ENCODE results near the gene CMYA5. TPM values are rescaled to one million over a fixed set of nuclear protein-coding genes. Genes with fewer than 3 reads are reported as not detected.
"Not testable (repeated sequence)": the region's sequence is repeated elsewhere in the genome, so short reads cannot be mapped to it uniquely, and the experiment has no call there.

CMYA5 gene
- total RNA-seq, 1 donor = 1.7 TPM

DNA sequence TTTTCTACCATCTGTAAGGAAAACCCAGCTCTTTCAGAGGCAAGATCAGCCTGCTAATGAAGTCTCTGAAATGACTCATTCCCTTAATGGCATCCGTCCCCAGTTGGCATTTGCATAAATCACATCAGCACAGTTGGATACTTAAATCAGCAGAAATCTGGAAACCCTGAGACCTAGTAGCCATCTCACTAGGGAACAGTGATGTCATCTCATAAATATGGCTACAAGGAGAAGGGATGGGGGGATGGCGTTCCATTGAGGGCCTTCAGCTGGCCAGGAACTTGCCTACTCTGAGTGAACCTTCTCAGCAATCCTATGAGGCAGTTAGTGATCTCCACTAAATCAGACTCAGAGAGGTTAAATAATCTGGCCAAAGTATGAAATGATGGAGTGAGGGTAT is 81.8 kb downstream of the CMYA5 start:
- no peak overlapping the region for H3K4me3 ChIP-seq (ENCODE audit: low read depth, low read length)
- peak; percentile 21 for DNase-seq (ENCODE audit: low read depth)
- TF ChIP-seq, protein P1, sequence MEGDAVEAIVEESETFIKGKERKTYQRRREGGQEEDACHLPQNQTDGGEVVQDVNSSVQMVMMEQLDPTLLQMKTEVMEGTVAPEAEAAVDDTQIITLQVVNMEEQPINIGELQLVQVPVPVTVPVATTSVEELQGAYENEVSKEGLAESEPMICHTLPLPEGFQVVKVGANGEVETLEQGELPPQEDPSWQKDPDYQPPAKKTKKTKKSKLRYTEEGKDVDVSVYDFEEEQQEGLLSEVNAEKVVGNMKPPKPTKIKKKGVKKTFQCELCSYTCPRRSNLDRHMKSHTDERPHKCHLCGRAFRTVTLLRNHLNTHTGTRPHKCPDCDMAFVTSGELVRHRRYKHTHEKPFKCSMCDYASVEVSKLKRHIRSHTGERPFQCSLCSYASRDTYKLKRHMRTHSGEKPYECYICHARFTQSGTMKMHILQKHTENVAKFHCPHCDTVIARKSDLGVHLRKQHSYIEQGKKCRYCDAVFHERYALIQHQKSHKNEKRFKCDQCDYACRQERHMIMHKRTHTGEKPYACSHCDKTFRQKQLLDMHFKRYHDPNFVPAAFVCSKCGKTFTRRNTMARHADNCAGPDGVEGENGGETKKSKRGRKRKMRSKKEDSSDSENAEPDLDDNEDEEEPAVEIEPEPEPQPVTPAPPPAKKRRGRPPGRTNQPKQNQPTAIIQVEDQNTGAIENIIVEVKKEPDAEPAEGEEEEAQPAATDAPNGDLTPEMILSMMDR (IDR thresholded peaks at IDR 0.05; ENCODE audit: insufficient read depth, low read length) = no peak

GRCh38 chr5:79772651-79773050 is 83.0 kb downstream of the CMYA5 start:
- DNase-seq (ENCODE audit: low read depth) = no peak
- TF ChIP-seq, protein P1 (IDR thresholded peaks at IDR 0.05; ENCODE audit: insufficient read depth, low read length) = no peak
- no peak overlapping the region for H3K4me3 ChIP-seq (ENCODE audit: low read depth, low read length)

- H3K4me3 ChIP-seq (ENCODE audit: low read depth, low read length) = no peak overlapping the region
- TF ChIP-seq, protein P1 (IDR thresholded peaks at IDR 0.05; ENCODE audit: insufficient read depth, low read length) = no peak
- no peak for DNase-seq (ENCODE audit: low read depth)
Measured at GRCh38 chr5:79773612-79774011, 84.0 kb downstream of the CMYA5 start.

DNA sequence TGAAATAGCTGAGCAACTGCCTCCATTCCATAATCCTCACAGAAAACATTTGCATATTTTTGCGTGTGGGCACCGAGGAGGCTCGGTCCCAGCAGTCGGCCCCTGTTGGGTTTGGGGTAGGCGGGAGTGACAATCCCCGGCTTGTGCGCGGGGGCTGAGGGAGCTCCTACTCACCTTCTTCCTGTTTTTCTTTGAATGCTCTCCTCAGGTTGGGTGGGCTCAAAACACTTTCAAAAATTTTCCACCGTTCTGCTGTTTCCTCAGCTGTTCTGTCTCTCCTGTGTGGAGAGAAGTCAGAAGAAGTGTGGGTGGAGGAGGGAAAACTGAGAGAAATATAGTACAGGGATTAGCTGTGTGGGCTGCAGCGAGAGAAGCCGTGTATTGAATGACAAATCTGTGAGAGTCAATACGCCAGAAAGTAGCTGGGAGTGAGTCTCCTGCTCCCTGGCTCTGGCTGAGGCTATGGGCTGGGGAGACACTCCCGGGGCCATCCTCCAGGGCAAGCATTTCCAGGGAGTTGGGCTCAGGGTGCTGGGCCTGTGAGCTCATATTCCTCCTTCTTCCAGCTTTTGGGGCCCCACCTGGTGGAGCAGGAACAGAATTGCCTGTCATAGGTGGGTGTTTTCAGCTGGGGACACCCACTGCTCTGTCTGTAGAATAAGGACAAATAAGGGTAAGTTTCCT is 84.7 kb downstream of the CMYA5 start:
- peak; percentile 12 for DNase-seq (ENCODE audit: low read depth)
- H3K4me3 ChIP-seq (ENCODE audit: low read depth, low read length) = no peak overlapping the region
- TF ChIP-seq, protein P1 (IDR thresholded peaks at IDR 0.05; ENCODE audit: insufficient read depth, low read length) = peak; percentile 28

DNA sequence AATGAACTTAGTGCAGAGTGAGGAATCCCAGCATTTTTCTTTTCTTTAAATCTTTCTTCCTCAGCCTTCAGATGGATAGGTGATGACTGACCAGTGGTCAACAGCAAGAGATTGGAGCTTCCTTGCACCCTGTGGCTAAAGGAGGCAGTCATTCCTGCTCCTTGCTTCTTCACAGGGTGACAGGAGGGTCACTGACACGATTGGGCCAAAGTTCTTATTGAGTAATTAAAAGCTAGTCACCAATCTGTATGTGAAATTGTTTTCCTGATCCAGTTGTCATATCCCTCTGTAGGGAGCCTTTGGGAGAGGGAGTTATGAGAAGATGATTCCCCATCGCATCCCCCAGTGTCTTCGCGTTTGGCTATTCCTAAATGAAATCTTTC is 85.2 kb downstream of the CMYA5 start:
- no peak overlapping the region for H3K4me3 ChIP-seq (ENCODE audit: low read depth, low read length)
- TF ChIP-seq, protein P1 (IDR thresholded peaks at IDR 0.05; ENCODE audit: insufficient read depth, low read length) = no peak
- DNase-seq (ENCODE audit: low read depth) = no peak

GRCh38 chr5:79784741-79785140 is 95.1 kb downstream of the CMYA5 start:
- H3K4me3 ChIP-seq (ENCODE audit: low read depth, low read length); DNase-seq (ENCODE audit: low read depth): not testable (repeated sequence)

GRCh38 chr5:79785983-79786382 is 96.3 kb downstream of the CMYA5 start:
- no peak overlapping the region for H3K4me3 ChIP-seq (ENCODE audit: low read depth, low read length)
- TF ChIP-seq, protein P1 (IDR thresholded peaks at IDR 0.05; ENCODE audit: insufficient read depth, low read length) = no peak
- no peak for DNase-seq (ENCODE audit: low read depth)
